Measurements from ENCODE around the gene CDON. TPM values are rescaled to one million over a fixed set of nuclear protein-coding genes. Genes with fewer than 3 reads are reported as not detected.

The CDON gene
- total and polyA plus RNA-seq, 9 of the 15 experiments (the other 6 are each of a cell fraction or from before 2014, with no cell fraction given), result 0.08 to 0.64 (median 0.40) TPM

- TF ChIP-seq MLX (CRISPR knock-in tag; conservative IDR thresholded peaks at IDR 0.05), result no peak
- no peak for TF ChIP-seq SRSF3 (IDR thresholded peaks at IDR 0.05; ENCODE audit: insufficient read depth, low read length)
- no peak for TF ChIP-seq ZZZ3 (IDR thresholded peaks at IDR 0.05)
- TF ChIP-seq RBM22 (IDR thresholded peaks at IDR 0.05; ENCODE audit: low read depth, low read length, poor library complexity, severe bottlenecking), result no peak
- no peak for TF ChIP-seq PBX2 (CRISPR knock-in tag; IDR thresholded peaks at IDR 0.05; ENCODE audit: low read depth)
- no peak for TF ChIP-seq PBX2 (tag; conservative IDR thresholded peaks at IDR 0.05; ENCODE audit: low read depth)
These were observed 14.5 kb downstream of the CDON start (continued) for GRCh38 chr11:126048197-126048596.

GRCh38 chr11:126046570-126047195 is 16.0 kb downstream of the CDON start:
- FAIRE-seq, result no peak
- H3K9me3 ChIP-seq (replicated peaks; ENCODE audit: control insufficient read depth, insufficient read depth, low read depth, low read length), result no peaks in the 10 kb centered on the region; the same call in 1 of the 2 replicates
- in situ Hi-C loops (cut with MboI), result no loop called here
- no TSS peak for BruUV-seq (replicated peaks)
- no peak overlapping the region for H3K9ac ChIP-seq (ENCODE audit: insufficient read depth in 1 of 2, low read depth in 2 of 2, low read length in 2 of 2)
- 0% methylated on average over 5 of the region's 5 CpGs for WGBS (ENCODE audit: insufficient coverage, low coverage, missing lambda C conversion rate)
- no peak for ATAC-seq
- no peak overlapping the region for H3K27ac ChIP-seq (ENCODE audit: extremely low read depth, low read depth, low read length)
- H3K9me1 ChIP-seq (ENCODE audit: control insufficient read depth, insufficient read depth, low read length), result no peaks in the 10 kb centered on the region
- no peak overlapping the region for H3K4me3 ChIP-seq
- intact Hi-C loops (cut with micrococcal nuclease), result no loop called here
- peaks cover 21 to 29% of the 10 kb centered on the region in 2 experiments for H3K27me3 ChIP-seq (ENCODE audit: control insufficient read depth in 2 of 2, insufficient read depth in 2 of 2, low read length in 2 of 2)
- H2AFZ ChIP-seq (ENCODE audit: low read depth, low read length), result no peak overlapping the region
- H3K79me2 ChIP-seq (ENCODE audit: control insufficient read depth, insufficient read depth, low read length), result no peaks in the 10 kb centered on the region
- no peaks in the 10 kb centered on the region for H3K36me3 ChIP-seq (ENCODE audit: control insufficient read depth, insufficient read depth, low read length)
- DNase-seq (ENCODE audit: extremely low read depth in 1 of 4, low spot score in 3 of 4), result no peak
- no peak overlapping the region for H3K4me2 ChIP-seq (ENCODE audit: insufficient read depth, low read length)
- H4K20me1 ChIP-seq (replicated peaks; ENCODE audit: control insufficient read depth, insufficient read depth, low read length), result no peaks in the 10 kb centered on the region
- ChIA-PET CTCF (ENCODE audit: low intra/inter-chr PET ratio) (no interaction called here), POLR2A (no interaction called here)
- H3K4me1 ChIP-seq (replicated peaks in 1 of 2; ENCODE audit: control insufficient read depth in 2 of 2, insufficient read depth in 2 of 2, low read length in 2 of 2), result no peaks in the 10 kb centered on the region
- TF ChIP-seq FOS (IDR thresholded peaks at IDR 0.05; ENCODE audit: extremely low read depth, insufficient read length) (no peak), BHLHE40 (IDR thresholded peaks at IDR 0.05; ENCODE audit: low read length) (no peak), CTCF (IDR thresholded peaks at IDR 0.05 in 2 of 3, conservative IDR thresholded peaks at IDR 0.05 in 1 of 3; ENCODE audit: insufficient read depth in 2 of 3, low read depth in 1 of 3, low read length in 3 of 3) (no peak), ZNF830 (CRISPR knock-in tag; IDR thresholded peaks at IDR 0.05) (no peak), NR1H2 (CRISPR knock-in tag; IDR thresholded peaks at IDR 0.05) (no peak), ARID3A (IDR thresholded peaks at IDR 0.05; ENCODE audit: borderline replicate concordance, low read depth, low read length) (no peak), POLR2H (tag; IDR thresholded peaks at IDR 0.05; ENCODE audit: low read depth) (no peak), ZNF780A (CRISPR knock-in tag; IDR thresholded peaks at IDR 0.05) (no peak)
